HFF-Myc (cell line): Measurements from ENCODE around the gene ACOXL.

Experiments
- DNase-seq: peaks from one replicate; pipeline ENCODE4 v3.0.0-alpha.2; 2011; ENCODE audit warnings: low read depth; ENCODE audit errors: extremely low read depth
- H3K4me3 ChIP-seq: replicated peaks from 2 replicates; pipeline ENCODE4 v1.5.1; 2011; ENCODE audit warnings: low read depth, mild to moderate bottlenecking, control low read depth, low read length
- TF ChIP-seq, protein P1 (sequence below): IDR thresholded peaks from 2 replicates; pipeline ENCODE4 v1.5.1; 2012; ENCODE audit warnings: mild to moderate bottlenecking, low read depth, low read length, control low read depth; ENCODE audit errors: missing control alignments

Gene ACOXL

DNA sequence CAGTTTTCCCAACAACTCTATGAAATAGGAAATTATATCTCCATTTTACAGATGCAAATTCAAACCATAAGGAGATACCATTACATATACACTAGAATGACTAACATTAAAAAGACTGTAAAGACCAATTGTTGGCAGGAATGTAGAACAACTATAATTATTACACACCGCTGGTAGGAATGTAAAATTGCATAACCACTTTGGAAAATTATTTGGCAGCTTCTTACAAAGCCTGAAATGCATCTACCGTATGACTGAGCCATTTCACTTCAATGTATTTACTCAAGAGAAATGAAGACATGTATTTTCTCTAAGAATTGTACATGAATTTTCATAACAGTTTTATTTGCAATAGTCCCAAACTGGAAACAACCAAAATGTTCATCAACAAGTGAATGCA lies 199.3 kb downstream of the ACOXL start:
- TF ChIP-seq, protein P1, sequence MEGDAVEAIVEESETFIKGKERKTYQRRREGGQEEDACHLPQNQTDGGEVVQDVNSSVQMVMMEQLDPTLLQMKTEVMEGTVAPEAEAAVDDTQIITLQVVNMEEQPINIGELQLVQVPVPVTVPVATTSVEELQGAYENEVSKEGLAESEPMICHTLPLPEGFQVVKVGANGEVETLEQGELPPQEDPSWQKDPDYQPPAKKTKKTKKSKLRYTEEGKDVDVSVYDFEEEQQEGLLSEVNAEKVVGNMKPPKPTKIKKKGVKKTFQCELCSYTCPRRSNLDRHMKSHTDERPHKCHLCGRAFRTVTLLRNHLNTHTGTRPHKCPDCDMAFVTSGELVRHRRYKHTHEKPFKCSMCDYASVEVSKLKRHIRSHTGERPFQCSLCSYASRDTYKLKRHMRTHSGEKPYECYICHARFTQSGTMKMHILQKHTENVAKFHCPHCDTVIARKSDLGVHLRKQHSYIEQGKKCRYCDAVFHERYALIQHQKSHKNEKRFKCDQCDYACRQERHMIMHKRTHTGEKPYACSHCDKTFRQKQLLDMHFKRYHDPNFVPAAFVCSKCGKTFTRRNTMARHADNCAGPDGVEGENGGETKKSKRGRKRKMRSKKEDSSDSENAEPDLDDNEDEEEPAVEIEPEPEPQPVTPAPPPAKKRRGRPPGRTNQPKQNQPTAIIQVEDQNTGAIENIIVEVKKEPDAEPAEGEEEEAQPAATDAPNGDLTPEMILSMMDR: no peak
- no peak overlapping the region for H3K4me3 ChIP-seq
- no peak for DNase-seq

GRCh38 chr2:110933420-110933819 lies 201.0 kb downstream of the ACOXL start:
- DNase-seq: no peak
- TF ChIP-seq, protein P1: no peak
- no peak overlapping the region for H3K4me3 ChIP-seq

DNA sequence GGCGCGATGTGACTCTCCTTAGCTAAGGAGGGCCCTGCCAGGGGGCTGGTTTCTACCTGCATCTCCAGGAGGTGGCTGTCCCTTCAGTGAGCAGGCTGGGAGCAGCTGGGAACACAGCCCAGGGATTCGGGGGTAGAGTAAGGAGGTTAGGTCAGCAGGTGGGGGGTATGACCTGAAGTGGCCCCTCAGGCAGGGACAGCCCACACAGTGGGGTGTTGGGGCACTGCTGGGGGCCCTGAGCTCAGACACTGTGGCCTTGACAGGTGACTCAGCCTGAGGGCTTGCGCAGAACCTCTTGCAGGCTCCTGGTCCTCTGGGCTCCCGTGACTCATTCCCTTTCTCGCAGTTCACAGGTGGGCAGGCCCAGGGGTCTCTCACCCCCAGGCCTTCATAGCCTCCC lies 202.6 kb downstream of the ACOXL start:
- no peak for DNase-seq
- no peak overlapping the region for H3K4me3 ChIP-seq
- TF ChIP-seq, protein P1: no peak

DNA sequence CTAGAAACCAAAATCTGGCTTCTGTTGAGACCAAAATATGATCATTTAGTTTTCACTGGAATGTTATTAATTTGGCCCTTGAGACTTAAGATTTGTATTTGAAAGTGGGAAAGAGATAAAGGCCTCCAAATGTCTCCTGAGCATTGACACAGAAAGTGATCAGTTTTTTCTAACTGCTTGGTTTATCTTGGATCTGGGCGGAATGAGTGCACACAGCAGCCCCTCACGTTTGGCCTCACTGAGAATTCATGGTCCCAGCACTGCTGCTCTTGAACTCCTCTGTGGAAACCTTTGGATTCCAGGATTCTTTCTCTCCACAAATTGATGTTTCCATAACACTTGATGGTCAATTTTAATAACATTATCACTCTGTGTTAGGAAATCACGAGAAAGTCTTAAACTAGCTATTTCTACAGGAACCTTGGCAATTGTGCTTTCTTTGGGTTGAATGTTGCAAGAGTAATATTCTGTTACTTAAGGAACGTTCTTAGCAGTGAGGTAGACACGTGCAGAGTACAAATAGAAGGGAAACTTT lies 208.1 kb downstream of the ACOXL start:
- no peak for DNase-seq
- TF ChIP-seq, protein P1: no peak
- H3K4me3 ChIP-seq: no peak overlapping the region

DNA sequence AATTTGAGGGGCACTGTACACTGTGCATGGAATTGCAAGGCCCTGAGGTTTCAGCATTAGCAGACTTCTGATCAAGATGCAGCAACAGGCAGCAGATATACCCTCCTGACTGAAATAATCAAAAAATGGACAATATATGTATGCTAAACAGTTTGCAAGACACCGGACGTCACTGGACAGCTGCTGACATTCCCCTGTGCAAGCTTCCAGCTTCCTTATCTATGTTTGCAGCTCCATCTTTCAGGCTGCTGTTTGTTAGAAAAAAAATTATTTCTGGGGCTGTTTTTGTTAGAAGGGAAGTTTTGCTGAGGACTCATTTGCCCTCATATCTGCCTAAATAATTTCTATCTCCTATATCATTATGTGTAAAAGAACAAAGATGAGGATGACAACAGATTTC lies 208.9 kb downstream of the ACOXL start:
- DNase-seq: no peak
- TF ChIP-seq, protein P1: no peak
- no peak overlapping the region for H3K4me3 ChIP-seq

DNA sequence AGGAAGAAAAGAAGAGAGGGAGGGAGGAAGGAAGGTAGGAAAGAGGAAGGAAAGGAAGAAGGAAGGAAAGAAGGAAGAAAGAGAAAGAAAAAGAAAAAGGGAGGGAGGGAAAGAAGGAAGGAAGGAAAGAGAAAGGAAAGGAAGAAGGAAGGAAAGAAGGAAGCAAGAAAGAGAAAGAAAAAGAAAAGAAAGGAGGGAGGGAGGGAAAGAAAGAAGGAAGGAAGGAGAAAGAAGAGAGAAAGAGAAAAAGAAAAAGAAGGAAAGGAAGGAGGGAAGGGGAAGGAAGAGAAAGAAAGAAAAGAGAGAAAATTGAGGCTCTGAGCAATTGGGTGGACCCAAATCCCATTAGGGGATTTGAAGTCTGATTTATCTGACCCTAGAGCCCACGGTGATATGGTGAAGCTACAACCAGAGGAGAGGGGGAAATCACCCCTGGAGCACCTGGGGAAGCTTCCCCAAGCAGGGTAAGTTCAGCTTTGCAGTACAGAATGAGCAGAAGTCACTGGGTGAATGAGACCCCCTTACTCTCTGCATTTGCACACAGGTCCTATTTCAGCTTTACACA lies 210.8 kb downstream of the ACOXL start:
- TF ChIP-seq, protein P1: no peak
- DNase-seq: no peak

GRCh38 chr2:110946902-110947301 lies 214.5 kb downstream of the ACOXL start:
- no peak overlapping the region for H3K4me3 ChIP-seq
- no peak for DNase-seq
- TF ChIP-seq, protein P1: no peak

More for the DNA sequence above, 210.8 kb downstream of the ACOXL start:
- no peak overlapping the region for H3K4me3 ChIP-seq
